Head of caudate nucleus (tissue), 42 donors: ENCODE data around the gene STPG3.
A peak's percentile ranks its signal among the peaks of the same experiment; 100 is the strongest.

ENCODE experiments used
- DNase-seq, 42 donors: peaks; one replicate each; pipeline versions ENCODE4 v3.0.0 to v3.0.0-alpha.2; 2020 to 2021; ENCODE audit warnings: mixed read lengths in 7 of 42
- intact Hi-C: fragments of 100-400 bp; cut with DNase I; formaldehyde crosslinking; loops from one replicate; pipeline ENCODE4 v1.15.0; 2022

STPG3 gene

GRCh38 chr9:137293094-137293481 is 42.0 kb downstream of the STPG3 start:
- intact Hi-C loops = loop anchor here (10.0 kb wide), 1 partner anchor 232 kb away; no protein-coding TSS in a partner anchor
- DNase-seq = peak in 1 of 42 donors; percentile 51

GRCh38 chr9:137293482-137294090 is 42.5 kb downstream of the STPG3 start:
- intact Hi-C loops = loop anchor here (10.0 kb wide), 1 partner anchor 231 kb away; no protein-coding TSS in a partner anchor
- DNase-seq = no peak

- intact Hi-C loops = loop anchor here (10.0 kb wide), 1 partner anchor 231 kb away; no protein-coding TSS in a partner anchor
- DNase-seq = no peak
Observed at GRCh38 chr9:137294091-137294680, 43.1 kb downstream of the STPG3 start.

DNA sequence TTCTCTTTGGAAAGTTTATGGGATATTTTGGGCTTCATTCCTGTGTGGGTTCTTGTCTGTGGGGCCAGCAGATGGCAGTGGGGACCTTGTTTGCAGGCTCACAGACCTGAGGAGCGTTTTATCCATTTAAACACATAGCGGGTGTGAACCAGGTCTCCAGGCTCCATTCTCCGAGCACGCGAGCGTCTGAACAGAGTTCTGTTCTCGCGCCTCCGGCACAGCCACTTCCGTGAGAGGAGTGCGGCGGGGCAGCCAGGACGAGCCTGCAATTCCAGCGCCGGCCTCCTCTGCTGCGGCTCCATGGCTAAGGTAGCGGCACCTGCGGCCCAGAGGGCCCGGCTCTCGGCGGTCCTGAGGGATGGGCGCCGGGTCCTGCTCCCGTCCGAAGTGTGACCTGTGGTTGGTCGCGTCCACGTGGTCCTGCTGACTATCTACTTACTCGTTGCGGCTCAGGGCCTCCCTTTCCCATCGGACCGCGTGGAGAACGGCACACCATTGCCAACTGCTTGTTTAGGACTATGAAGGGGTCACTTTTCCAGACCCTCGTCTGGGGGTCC is 43.7 kb downstream of the STPG3 start:
- DNase-seq = no peak
- intact Hi-C loops = loop anchor here (10.0 kb wide), 1 partner anchor 230 kb away; no protein-coding TSS in a partner anchor

GRCh38 chr9:137295238-137295811 is 44.2 kb downstream of the STPG3 start:
- peak in 5 of 42 donors; percentile 31 to 63 (median 59) for DNase-seq
- intact Hi-C loops = loop anchor here (10.0 kb wide), 1 partner anchor 229 kb away; no protein-coding TSS in a partner anchor

DNA sequence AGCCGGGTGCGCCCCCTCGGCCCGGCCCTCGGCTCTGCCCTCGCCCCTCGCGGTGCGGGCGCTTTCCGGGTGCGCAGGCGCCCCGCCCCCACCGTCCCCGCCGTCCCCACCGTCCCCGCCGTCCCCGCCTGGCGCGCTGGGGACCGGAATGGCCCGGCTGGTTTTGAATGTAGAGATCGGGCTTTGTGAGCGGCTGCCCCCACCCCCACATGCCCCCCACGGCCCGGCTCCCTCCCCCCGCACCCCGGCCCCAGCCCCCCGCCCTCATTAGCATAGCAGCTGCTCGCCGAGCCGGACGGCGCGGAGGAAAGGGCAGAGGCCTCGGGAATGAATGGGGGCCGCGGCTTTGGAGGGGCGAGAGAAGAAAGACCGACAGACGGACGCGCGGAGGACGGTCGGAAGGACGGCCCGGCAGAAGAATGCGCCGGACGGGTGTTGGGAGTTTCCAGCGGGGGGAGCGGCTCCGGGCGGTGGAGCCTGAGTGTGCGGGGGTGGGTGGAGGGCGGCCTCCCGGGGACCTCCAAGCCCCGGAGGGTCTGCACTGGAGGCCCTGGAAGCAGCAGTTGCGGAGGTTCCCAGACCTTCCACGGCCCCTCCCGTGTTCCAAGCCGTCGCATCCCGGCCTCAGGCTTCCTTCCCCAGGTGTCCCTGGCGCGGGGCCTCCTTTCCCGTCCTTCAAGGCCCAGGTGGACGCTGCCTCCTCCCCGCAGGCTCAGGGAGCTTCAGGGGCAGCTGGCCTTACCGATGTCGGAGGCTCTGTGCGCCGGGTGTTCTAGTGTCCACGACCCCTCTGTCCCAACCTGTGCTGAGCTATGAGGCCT is 45.0 kb downstream of the STPG3 start:
- peak in 1 of 42 donors; percentile 13 for DNase-seq
- intact Hi-C loops = loop anchor here (10.0 kb wide), 1 partner anchor 229 kb away; no protein-coding TSS in a partner anchor

DNA sequence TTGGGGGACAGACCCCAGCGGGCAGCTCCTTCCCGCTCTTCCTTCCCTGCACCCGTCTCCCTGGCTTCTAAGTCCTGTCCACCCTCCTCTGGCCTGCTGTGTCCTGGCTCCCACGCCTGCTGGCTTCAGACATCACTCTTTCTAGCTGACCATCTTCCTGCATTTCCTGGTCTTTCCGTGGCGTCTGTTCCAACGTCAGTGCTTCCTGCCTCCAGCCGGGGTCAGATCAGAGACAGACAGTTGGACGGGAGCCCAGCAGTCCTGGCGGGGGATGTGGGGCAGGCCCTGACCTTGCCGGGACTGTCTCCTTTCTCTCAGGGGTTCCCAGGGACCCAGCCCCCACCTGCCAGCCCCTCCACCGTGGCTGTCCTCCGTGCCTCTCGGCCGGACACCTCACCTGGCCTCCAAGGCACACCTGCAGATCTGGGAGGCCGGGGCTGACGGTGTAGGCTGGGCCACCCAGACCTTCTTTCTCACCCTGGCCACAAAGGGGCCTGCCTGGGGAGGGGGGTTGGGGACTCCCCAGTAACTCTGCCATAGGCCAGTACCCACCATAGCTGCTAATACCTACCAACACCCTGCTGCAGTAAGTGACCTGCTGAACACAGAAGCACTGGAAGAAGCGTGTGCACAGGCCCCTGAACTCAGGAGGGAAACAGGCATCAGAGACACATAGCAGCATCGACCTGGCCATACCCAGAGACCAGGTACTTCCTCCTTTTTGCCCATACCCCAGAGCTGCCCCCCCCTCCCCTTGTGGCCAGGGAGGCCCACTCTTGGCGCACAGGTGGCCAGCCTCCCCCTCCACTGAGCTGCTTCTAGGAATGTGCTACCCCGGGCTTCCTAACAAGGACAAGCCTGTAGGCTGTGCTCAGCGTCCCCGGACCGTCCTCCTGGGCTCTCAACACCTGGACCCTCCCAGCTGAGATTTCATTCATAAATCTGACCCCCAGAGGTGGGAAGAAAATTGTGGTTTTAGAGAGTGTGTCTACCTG is 45.9 kb downstream of the STPG3 start:
- intact Hi-C loops = loop anchor here (10.0 kb wide), 1 partner anchor 228 kb away; no protein-coding TSS in a partner anchor
- peak in 2 of 42 donors; percentile 15 to 50 for DNase-seq

- DNase-seq = no peak
- intact Hi-C loops = loop anchor here (10.0 kb wide), 1 partner anchor 227 kb away; no protein-coding TSS in a partner anchor
Observed at GRCh38 chr9:137297966-137298365, 46.9 kb downstream of the STPG3 start.

- intact Hi-C loops = loop anchor here (10.0 kb wide), 1 partner anchor 226 kb away; no protein-coding TSS in a partner anchor
- peak in 5 of 42 donors; percentile 30 to 59 (median 53) for DNase-seq
Observed at GRCh38 chr9:137298401-137299202, 47.5 kb downstream of the STPG3 start.

DNA sequence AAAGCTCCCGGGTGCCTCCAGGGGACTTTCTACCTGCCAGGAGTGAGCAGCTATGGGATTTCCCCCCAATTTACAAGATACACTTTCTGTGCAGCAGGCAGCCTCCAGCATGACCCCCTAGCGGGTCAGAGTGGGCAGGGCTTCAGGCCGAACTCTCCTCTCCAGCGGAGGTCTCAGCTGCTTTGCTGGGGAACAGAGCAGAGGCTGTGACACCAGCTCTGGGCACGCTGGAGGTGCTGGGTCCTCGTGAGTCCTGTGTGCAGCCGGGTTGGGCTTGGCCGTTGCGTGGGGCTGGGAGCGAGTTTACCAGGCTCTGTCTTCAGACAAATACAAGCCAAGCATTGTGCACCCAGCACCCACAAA is 48.1 kb downstream of the STPG3 start:
- intact Hi-C loops = loop anchor here (10.0 kb wide), 1 partner anchor 226 kb away; no protein-coding TSS in a partner anchor
- DNase-seq = peak in 1 of 42 donors; percentile 12

DNA sequence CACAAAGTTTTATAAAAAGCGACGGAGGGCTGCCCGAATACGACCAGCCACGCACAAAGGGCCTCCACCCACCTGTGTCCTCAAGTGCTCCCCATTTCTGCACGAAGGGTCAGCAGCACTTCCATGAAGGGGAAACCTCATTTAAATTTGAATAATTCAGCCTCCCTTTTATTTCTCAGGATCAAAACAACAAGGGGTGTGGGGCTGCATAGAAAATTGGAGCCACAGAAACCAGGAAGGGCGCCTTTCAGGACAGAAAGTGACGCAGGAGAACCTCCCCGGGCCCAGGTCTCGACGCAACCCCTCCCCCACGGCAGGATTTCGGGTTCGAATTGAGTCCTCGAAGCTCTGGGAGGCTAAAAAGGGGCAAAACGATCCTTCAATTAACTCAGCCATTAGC is 48.9 kb downstream of the STPG3 start:
- peak in 15 of 42 donors; percentile 20 to 72 (median 55) for DNase-seq
- intact Hi-C loops = loop anchor here (10.0 kb wide), 2 partner anchors 125 to 225 kb away; partner anchors contain the start of genes EXD3 and NOXA1

- peak in 5 of 42 donors; percentile 38 to 53 (median 46) for DNase-seq
- intact Hi-C loops = loop anchor here (10.0 kb wide), 1 partner anchor 124 kb away; the partner anchor contains the start of genes EXD3 and NOXA1
Observed at GRCh38 chr9:137300567-137301080, 49.5 kb downstream of the STPG3 start.

DNA sequence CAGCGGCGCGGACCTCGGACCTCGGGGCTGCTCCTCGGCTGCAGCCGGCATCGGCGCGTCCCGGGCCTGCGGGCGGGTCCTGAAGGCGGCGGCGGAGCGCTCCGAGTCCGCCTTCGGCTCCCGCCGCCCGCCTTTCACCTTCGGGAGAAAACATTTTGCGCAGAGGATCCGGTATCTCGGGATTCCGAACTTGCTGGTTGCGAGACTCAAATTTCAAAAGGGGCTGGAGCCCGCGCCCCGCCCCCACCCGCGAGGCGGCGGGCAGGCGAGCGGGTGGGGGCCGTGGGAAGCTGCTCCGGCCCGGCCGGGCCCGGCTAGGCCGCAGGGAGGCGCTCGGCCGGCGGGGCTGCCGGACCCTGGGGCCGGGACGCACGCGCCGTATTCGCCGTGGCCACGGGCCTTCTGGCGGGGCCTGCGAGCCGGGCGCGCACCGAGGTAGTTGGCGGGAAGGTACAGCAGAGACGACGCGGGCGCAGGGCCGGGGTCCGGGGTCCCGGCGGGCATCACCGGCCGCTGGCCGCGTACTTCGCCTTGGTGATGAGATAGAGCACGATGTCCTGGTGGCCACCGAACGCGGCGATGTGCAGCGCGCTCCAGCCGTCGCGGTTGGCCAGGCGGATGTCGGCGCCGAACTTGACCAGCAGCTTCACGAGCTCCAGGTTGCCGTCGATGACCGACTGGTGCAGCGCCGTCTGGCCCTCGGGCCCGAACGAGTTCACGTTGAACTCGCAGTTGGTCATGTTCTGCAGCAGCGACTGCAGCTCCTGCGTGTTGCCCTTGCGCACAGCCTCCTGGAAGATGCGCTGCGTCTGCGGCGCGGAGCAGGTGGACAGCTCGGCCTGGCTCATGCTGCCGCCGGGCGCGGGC is 50.2 kb downstream of the STPG3 start:
- intact Hi-C loops = loop anchor here (10.0 kb wide), 1 partner anchor 123 kb away; the partner anchor contains the start of genes EXD3 and NOXA1

GRCh38 chr9:137302118-137302448 is 51.0 kb downstream of the STPG3 start, which contains the start of gene NRARP:
NRARP (minus strand) TSS chr9:137302271; CDS start chr9:137301928, 343 bp downstream.
- peak; percentile 84 to 96 (median 93) for DNase-seq
- intact Hi-C loops = loop anchor here (10.0 kb wide), 1 partner anchor 123 kb away; the partner anchor contains the start of genes EXD3 and NOXA1

More for the DNA sequence above, 50.2 kb downstream of the STPG3 start:
- peak in 1 of 42 donors; percentile 46 for DNase-seq
